Prostate gland (tissue), 2 donors: ENCODE results near the gene EHBP1.

ENCODE experiments used
- POLR2A ChIP-seq: fragments of 450-650 bp; IDR thresholded peaks from one replicate; pipeline ENCODE4 v1.6.1; 2016; ENCODE audit warnings: antibody characterized with exemption, mild to moderate bottlenecking
- POLR2AphosphoS5 ChIP-seq: sonication (generic); formaldehyde crosslinking; IDR thresholded peaks from one replicate; pipeline ENCODE4 v1.6.1; 2017; ENCODE audit warnings: antibody characterized with exemption
- TF ChIP-seq, protein P1 (sequence below), 4 experiments: fragments of 200-600 bp in 2 of 4; fragments of 450-650 bp in 2 of 4; sonication (generic) in 2 of 4; IDR thresholded peaks; 1 replicate in 3 of 4; 2 replicates in 1 of 4; pipeline ENCODE4 v1.5.1; 2016 to 2019; ENCODE audit warnings: antibody characterized with exemption in 4 of 4, mild to moderate bottlenecking in 2 of 4, moderate library complexity in 2 of 4

DNA sequence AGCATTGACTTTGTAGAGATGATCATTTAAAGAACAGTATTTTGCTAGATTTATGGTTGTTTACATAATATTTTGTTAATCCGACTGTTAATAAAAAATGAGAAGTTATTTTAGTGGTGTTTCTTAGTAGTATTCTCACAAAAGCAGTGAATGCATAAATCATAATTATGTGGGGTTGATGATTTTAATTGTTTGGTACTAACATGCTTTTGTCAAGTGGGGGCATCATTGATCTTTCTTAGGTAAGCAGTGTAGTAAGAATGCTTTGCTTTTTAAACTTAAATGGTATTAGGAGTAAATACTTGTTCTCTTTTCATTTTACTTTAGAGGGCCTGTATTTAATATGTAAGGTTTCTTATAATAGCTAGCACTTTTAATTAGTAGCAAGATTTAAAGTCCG is 235.9 kb downstream of the EHBP1 start:
- no peak for TF ChIP-seq POLR2A
- TF ChIP-seq, protein P1, sequence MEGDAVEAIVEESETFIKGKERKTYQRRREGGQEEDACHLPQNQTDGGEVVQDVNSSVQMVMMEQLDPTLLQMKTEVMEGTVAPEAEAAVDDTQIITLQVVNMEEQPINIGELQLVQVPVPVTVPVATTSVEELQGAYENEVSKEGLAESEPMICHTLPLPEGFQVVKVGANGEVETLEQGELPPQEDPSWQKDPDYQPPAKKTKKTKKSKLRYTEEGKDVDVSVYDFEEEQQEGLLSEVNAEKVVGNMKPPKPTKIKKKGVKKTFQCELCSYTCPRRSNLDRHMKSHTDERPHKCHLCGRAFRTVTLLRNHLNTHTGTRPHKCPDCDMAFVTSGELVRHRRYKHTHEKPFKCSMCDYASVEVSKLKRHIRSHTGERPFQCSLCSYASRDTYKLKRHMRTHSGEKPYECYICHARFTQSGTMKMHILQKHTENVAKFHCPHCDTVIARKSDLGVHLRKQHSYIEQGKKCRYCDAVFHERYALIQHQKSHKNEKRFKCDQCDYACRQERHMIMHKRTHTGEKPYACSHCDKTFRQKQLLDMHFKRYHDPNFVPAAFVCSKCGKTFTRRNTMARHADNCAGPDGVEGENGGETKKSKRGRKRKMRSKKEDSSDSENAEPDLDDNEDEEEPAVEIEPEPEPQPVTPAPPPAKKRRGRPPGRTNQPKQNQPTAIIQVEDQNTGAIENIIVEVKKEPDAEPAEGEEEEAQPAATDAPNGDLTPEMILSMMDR (IDR thresholded peaks at IDR 0.05): no peak
- TF ChIP-seq POLR2AphosphoS5: no peak
